Uterus (tissue), 4 donors: Measurements from ENCODE around the gene RPL32. TPM values are rescaled to one million over a fixed set of nuclear protein-coding genes. Genes with fewer than 3 reads are reported as not detected.

Experiments
- DNase-seq, 2 donors: peaks; one replicate each; pipeline ENCODE4 v3.0.0-alpha.2; 2019 to 2020
- H3K27ac ChIP-seq, 2 donors: fragments of 200-600 bp; sonication (generic); 1 replicate in 1 of 2; 2 replicates in 1 of 2; pipeline ENCODE4 v1.5.1; 2016 to 2018
- H3K27me3 ChIP-seq, 2 donors: fragments of 200-600 bp; sonication (generic); one replicate each; pipeline ENCODE4 v1.5.1; 2018 to 2019; ENCODE audit warnings: control low read depth in 1 of 2
- H3K36me3 ChIP-seq, 2 donors: fragments of 200-600 bp; sonication (generic); one replicate each; pipeline ENCODE4 v1.5.1; 2019; ENCODE audit warnings: control low read depth in 1 of 2
- H3K4me1 ChIP-seq, 2 donors: fragments of 200-600 bp; sonication (generic); one replicate each; pipeline ENCODE4 v1.5.1; 2018 to 2019; ENCODE audit warnings: control low read depth in 1 of 2
- H3K4me3 ChIP-seq, 2 donors: fragments of 200-600 bp; sonication (generic); 1 replicate in 1 of 2; 2 replicates in 1 of 2; pipeline ENCODE4 v1.5.1; 2018 to 2019; ENCODE audit warnings: mild to moderate bottlenecking in 1 of 2
- H3K9me3 ChIP-seq, 2 donors: fragments of 200-600 bp; sonication (generic); one replicate each; pipeline ENCODE4 v1.5.1; 2019; ENCODE audit warnings: control low read depth in 1 of 2
- CTCF ChIP-seq, 4 experiments: fragments of 200-600 bp in 2 of 4; fragments of 450-650 bp in 2 of 4; sonication (generic) in 2 of 4; IDR thresholded peaks; one replicate each; pipeline ENCODE4 v1.5.1; 2016 to 2019; ENCODE audit warnings: antibody characterized with exemption in 4 of 4, mild to moderate bottlenecking in 2 of 4, moderate library complexity in 1 of 4
- POLR2A ChIP-seq, 2 donors: fragments of 450-650 bp; IDR thresholded peaks; one replicate each; pipeline ENCODE4 v1.6.1; 2016; ENCODE audit warnings: antibody characterized with exemption in 2 of 2, mild to moderate bottlenecking in 1 of 2, moderate library complexity in 1 of 2
- intact Hi-C: fragments of 100-400 bp; cut with DNase I; formaldehyde crosslinking; loops from one replicate; pipeline ENCODE4 v1.15.1; 2023; ENCODE audit warnings: low total_unique reads
- total RNA-seq, 4 donors: library from RNA; depleted of rRNA in 3 of 4; stranded (reverse); fragments of >200 nt in 3 of 4; gene quantifications; one replicate each; pipeline versions ENCODE4 v1.1.0 to v1.2.4, GENCODE V29; 2014 to 2023
- donor health status: DM: yes; HTN: yes; CAD: no.

RPL32 gene
- total RNA-seq, 4 donors from 2014 or later: 538 to 9,435 (median 3,478) TPM

GRCh38 chr3:12831301-12831866 lies 10.0 kb downstream of the RPL32 start:
- no peak for DNase-seq
- no peak overlapping the region for H3K4me3 ChIP-seq
- H3K27ac ChIP-seq: no peak overlapping the region
- H3K36me3 ChIP-seq: no peaks in the 10 kb centered on the region
- H3K27me3 ChIP-seq: no peaks in the 10 kb centered on the region
- TF ChIP-seq POLR2A (IDR thresholded peaks at IDR 0.05) (no peak), CTCF (IDR thresholded peaks at IDR 0.05) (no peak)
- intact Hi-C loops: no loop called here
- no peaks in the 10 kb centered on the region for H3K4me1 ChIP-seq
- H3K9me3 ChIP-seq: no peaks in the 10 kb centered on the region

GRCh38 chr3:12830785-12831156 lies 10.6 kb downstream of the RPL32 start:
- Histone ChIP-seq H3K27me3 (no peaks in the 10 kb centered on the region), H3K4me1 (no peaks in the 10 kb centered on the region), H3K4me3 (no peak overlapping the region), H3K36me3 (no peaks in the 10 kb centered on the region), H3K27ac (no peak overlapping the region), H3K9me3 (no peaks in the 10 kb centered on the region)
- TF ChIP-seq CTCF (IDR thresholded peaks at IDR 0.05) (no peak), POLR2A (IDR thresholded peaks at IDR 0.05) (no peak)
- DNase-seq: no peak
- intact Hi-C loops: no loop called here

GRCh38 chr3:12829886-12830784 lies 11.2 kb downstream of the RPL32 start:
- no peak for DNase-seq
- Histone ChIP-seq H3K4me3 (no peak overlapping the region), H3K27ac (no peak overlapping the region), H3K4me1 (no peaks in the 10 kb centered on the region), H3K36me3 (no peaks in the 10 kb centered on the region), H3K9me3 (no peaks in the 10 kb centered on the region), H3K27me3 (no peaks in the 10 kb centered on the region)
- no peak for TF ChIP-seq CTCF (IDR thresholded peaks at IDR 0.05)
- no peak for TF ChIP-seq POLR2A (IDR thresholded peaks at IDR 0.05)
- intact Hi-C loops: no loop called here

- no peaks in the 10 kb centered on the region for H3K9me3 ChIP-seq
- DNase-seq: no peak
- no peak overlapping the region for H3K4me3 ChIP-seq
- H3K27me3 ChIP-seq: no peaks in the 10 kb centered on the region
- no peaks in the 10 kb centered on the region for H3K36me3 ChIP-seq
- intact Hi-C loops: no loop called here
- no peaks in the 10 kb centered on the region for H3K4me1 ChIP-seq
- TF ChIP-seq CTCF (IDR thresholded peaks at IDR 0.05) (no peak), POLR2A (IDR thresholded peaks at IDR 0.05) (no peak)
- H3K27ac ChIP-seq: no peak overlapping the region
These were observed 12.0 kb downstream of the RPL32 start for GRCh38 chr3:12829404-12829803.

- TF ChIP-seq POLR2A (IDR thresholded peaks at IDR 0.05) (no peak), CTCF (IDR thresholded peaks at IDR 0.05) (no peak)
- intact Hi-C loops: no loop called here
- Histone ChIP-seq H3K36me3 (no peaks in the 10 kb centered on the region), H3K27me3 (no peaks in the 10 kb centered on the region), H3K9me3 (no peaks in the 10 kb centered on the region), H3K4me3 (no peak overlapping the region), H3K27ac (no peak overlapping the region), H3K4me1 (no peaks in the 10 kb centered on the region)
- no peak for DNase-seq
These were observed 12.6 kb downstream of the RPL32 start for GRCh38 chr3:12828751-12829150.
